Esophagus muscularis mucosa (tissue), 3 donors: Measurements from ENCODE around the gene CCDC91.

Source experiments
- POLR2A ChIP-seq: fragments of 450-650 bp; IDR thresholded peaks from one replicate; pipeline ENCODE4 v1.6.1; 2017; ENCODE audit warnings: antibody characterized with exemption, moderate library complexity, mild to moderate bottlenecking, low read depth
- TF ChIP-seq, protein P1 (sequence below), 3 experiments: fragments of 200-600 bp in 2 of 3; fragments of 450-650 bp in 1 of 3; sonication (generic) in 2 of 3; IDR thresholded peaks; one replicate each; pipeline ENCODE4 v1.5.1; 2017 to 2019; ENCODE audit warnings: antibody characterized with exemption in 3 of 3, mild to moderate bottlenecking in 2 of 3, moderate library complexity in 1 of 3

DNA sequence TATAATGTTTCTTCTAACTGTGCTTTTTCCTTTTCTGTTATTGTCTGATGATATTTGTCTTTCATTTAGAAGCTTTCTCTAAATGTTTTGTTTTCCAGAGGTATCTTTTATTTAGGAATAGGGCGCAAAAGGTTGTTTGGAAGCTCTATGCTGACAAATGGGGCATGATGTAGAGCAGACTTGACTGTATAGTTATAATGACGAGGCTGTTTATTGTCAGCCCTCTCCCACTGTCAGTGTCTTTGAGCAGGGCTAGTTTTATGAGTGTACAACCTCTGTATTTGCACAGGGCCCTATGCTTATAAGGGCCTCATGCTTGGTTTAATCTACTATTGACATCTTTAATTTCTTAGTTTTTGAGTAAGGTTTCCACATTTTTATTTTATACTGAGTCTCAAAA lies 158.9 kb downstream of the CCDC91 start:
- TF ChIP-seq POLR2A: no peak
- TF ChIP-seq, protein P1, sequence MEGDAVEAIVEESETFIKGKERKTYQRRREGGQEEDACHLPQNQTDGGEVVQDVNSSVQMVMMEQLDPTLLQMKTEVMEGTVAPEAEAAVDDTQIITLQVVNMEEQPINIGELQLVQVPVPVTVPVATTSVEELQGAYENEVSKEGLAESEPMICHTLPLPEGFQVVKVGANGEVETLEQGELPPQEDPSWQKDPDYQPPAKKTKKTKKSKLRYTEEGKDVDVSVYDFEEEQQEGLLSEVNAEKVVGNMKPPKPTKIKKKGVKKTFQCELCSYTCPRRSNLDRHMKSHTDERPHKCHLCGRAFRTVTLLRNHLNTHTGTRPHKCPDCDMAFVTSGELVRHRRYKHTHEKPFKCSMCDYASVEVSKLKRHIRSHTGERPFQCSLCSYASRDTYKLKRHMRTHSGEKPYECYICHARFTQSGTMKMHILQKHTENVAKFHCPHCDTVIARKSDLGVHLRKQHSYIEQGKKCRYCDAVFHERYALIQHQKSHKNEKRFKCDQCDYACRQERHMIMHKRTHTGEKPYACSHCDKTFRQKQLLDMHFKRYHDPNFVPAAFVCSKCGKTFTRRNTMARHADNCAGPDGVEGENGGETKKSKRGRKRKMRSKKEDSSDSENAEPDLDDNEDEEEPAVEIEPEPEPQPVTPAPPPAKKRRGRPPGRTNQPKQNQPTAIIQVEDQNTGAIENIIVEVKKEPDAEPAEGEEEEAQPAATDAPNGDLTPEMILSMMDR (IDR thresholded peaks at IDR 0.05): no peak
